H1 (cell line): ENCODE measurements around the gene FGF3. TPM values are rescaled to one million over a fixed set of nuclear protein-coding genes. Genes with fewer than 3 reads are reported as not detected.
A peak's percentile ranks its signal among the peaks of the same experiment; 100 is the strongest.

Experiments
- CTCF ChIA-PET: fragments of 300-600 bp; sonication (Branson Sonifier 250); formaldehyde crosslinking; loops from one replicate; lab custom pipeline; 2021; ENCODE audit not compliant: partially characterized antibody; lab: Charles Lee
- POLR2A ChIA-PET: fragments of 300-600 bp; sonication (Branson Sonifier 250); formaldehyde crosslinking; loops from one replicate; lab custom pipeline; 2021; ENCODE audit warnings: inconsistent platforms; ENCODE audit not compliant: partially characterized antibody; lab: Charles Lee
- DNase-seq, 2 experiments: peaks; one replicate each; pipeline versions ENCODE4 v3.0.0 to v3.0.0-alpha.2; 2010 to 2022; ENCODE audit warnings: low spot score in 2 of 2, low read depth in 1 of 2, mixed read lengths in 1 of 2
- FAIRE-seq: peaks from 2 replicates; lab custom pipeline; 2011; peaks lifted over from hg19 to GRCh38; lab: Jason Lieb, UNC
- H2AFZ ChIP-seq: 2 replicates; pipeline ENCODE4 v1.8.1; 2012; ENCODE audit warnings: low read length, inconsistent platforms
- H2AK5ac ChIP-seq: 2 replicates; pipeline ENCODE4 v1.6.1; 2013; ENCODE audit warnings: low read depth, low read length
- H2BK120ac ChIP-seq: replicated peaks from 2 replicates; pipeline ENCODE3; 2013; ENCODE audit warnings: low read depth, low read length, inconsistent platforms
- H2BK12ac ChIP-seq: 2 replicates; pipeline ENCODE4 v1.6.1; 2013; ENCODE audit warnings: low read depth, low read length
- H2BK15ac ChIP-seq: 2 replicates; pipeline ENCODE4 v1.6.1; 2013; ENCODE audit warnings: low read length
- H2BK20ac ChIP-seq: 2 replicates; pipeline ENCODE4 v1.6.1; 2013; ENCODE audit warnings: low read length
- H2BK5ac ChIP-seq: 2 replicates; pipeline ENCODE4 v1.6.1; 2013; ENCODE audit warnings: low read depth, low read length
- H3K14ac ChIP-seq: 2 replicates; pipeline ENCODE4 v1.6.1; 2013; ENCODE audit warnings: inconsistent platforms; ENCODE audit not compliant: insufficient read length
- H3K18ac ChIP-seq: 2 replicates; pipeline ENCODE4 v1.6.1; 2013; ENCODE audit warnings: low read length; ENCODE audit errors: extremely low read depth
- H3K23ac ChIP-seq: 2 replicates; pipeline ENCODE4 v1.6.1; 2013; ENCODE audit warnings: inconsistent platforms; ENCODE audit not compliant: insufficient read length
- H3K23me2 ChIP-seq: 2 replicates; pipeline ENCODE4 v1.6.1; 2013; ENCODE audit warnings: low read depth, low read length
- H3K27ac ChIP-seq: 2 replicates; pipeline ENCODE4 v1.6.1; 2011; ENCODE audit warnings: low read depth, low read length, inconsistent platforms
- H3K27me3 ChIP-seq, 4 experiments: replicated peaks in 1 of 4; 1 replicate in 1 of 4; 2 replicates in 3 of 4; pipeline versions ENCODE4 v1.6.1 to v1.8.1; 2011 to 2013; ENCODE audit warnings: low read length in 3 of 4, mild to moderate bottlenecking in 3 of 4, inconsistent platforms in 2 of 4, mixed read lengths in 2 of 4, moderate library complexity in 1 of 4; ENCODE audit not compliant: control insufficient read depth in 3 of 4, insufficient read depth in 3 of 4; ENCODE audit errors: extremely low read depth in 1 of 4
- H3K36me3 ChIP-seq, 4 experiments: 2 replicates each; pipeline versions ENCODE4 v1.6.1 to v1.8.1; 2011 to 2013; ENCODE audit warnings: mild to moderate bottlenecking in 4 of 4, low read length in 3 of 4, moderate library complexity in 2 of 4, control low read depth in 1 of 4, inconsistent platforms in 1 of 4; ENCODE audit not compliant: insufficient read depth in 4 of 4, control insufficient read depth in 2 of 4
- H3K4ac ChIP-seq: replicated peaks from 2 replicates; pipeline ENCODE3; 2013; ENCODE audit warnings: low read length, low read depth, mixed read lengths, inconsistent platforms; ENCODE audit not compliant: insufficient read length
- H3K4me1 ChIP-seq, 4 experiments: replicated peaks in 1 of 4; 1 replicate in 1 of 4; 2 replicates in 3 of 4; pipeline versions ENCODE4 v1.6.1 to v1.8.1; 2011 to 2013; ENCODE audit warnings: low read length in 3 of 4, inconsistent platforms in 2 of 4, mixed read lengths in 1 of 4; ENCODE audit not compliant: insufficient read depth in 4 of 4, control insufficient read depth in 3 of 4
- H3K4me2 ChIP-seq, 2 experiments: 2 replicates each; pipeline versions ENCODE4 v1.6.1 to v1.8.1; 2011 to 2013; ENCODE audit warnings: low read depth in 2 of 2, low read length in 2 of 2, control low read depth in 1 of 2, inconsistent platforms in 1 of 2, mild to moderate bottlenecking in 1 of 2; ENCODE audit not compliant: insufficient read depth in 1 of 2
- H3K4me3 ChIP-seq, 4 experiments: fragments of 200-600, 300-600 bp in 1 of 4; sonication (generic), shearing (Covaris generic), sonication (Bioruptor Twin) in 1 of 4; 2 replicates each; pipeline versions ENCODE4 v1.5.1 to v1.8.1; 2011 to 2016; ENCODE audit warnings: low read length in 4 of 4, low read depth in 3 of 4, control low read depth in 2 of 4, inconsistent platforms in 2 of 4, mild to moderate bottlenecking in 2 of 4, mixed read lengths in 1 of 4, moderate library complexity in 1 of 4; ENCODE audit not compliant: insufficient read depth in 2 of 4; ENCODE audit errors: extremely low read depth in 1 of 4
- H3K56ac ChIP-seq: replicated peaks from 2 replicates; pipeline ENCODE3; 2013; ENCODE audit warnings: low read depth, mild to moderate bottlenecking, mixed read lengths, low read length, inconsistent platforms; ENCODE audit not compliant: insufficient read length
- H3K79me1 ChIP-seq: 2 replicates; pipeline ENCODE4 v1.6.1; 2013; ENCODE audit warnings: low read depth, low read length, control low read depth
- H3K79me2 ChIP-seq, 2 experiments: 2 replicates each; pipeline versions ENCODE4 v1.6.1 to v1.8.1; 2012 to 2013; ENCODE audit warnings: low read length in 2 of 2, mild to moderate bottlenecking in 2 of 2, inconsistent platforms in 1 of 2; ENCODE audit not compliant: insufficient read depth in 2 of 2, control insufficient read depth in 1 of 2
- H3K9ac ChIP-seq, 4 experiments: replicated peaks in 1 of 4; 1 replicate in 1 of 4; 2 replicates in 3 of 4; pipeline versions ENCODE4 v1.6.1 to v1.8.1; 2011 to 2013; ENCODE audit warnings: low read depth in 3 of 4, low read length in 3 of 4, control low read depth in 2 of 4, mild to moderate bottlenecking in 2 of 4, moderate library complexity in 2 of 4, inconsistent platforms in 1 of 4; ENCODE audit errors: extremely low read depth in 1 of 4
- H3K9me3 ChIP-seq, 2 experiments: 2 replicates each; pipeline versions ENCODE4 v1.6.1 to v1.8.1; 2012 to 2013; ENCODE audit warnings: mild to moderate bottlenecking in 2 of 2, moderate library complexity in 2 of 2, control low read depth in 1 of 2, inconsistent platforms in 1 of 2, low read depth in 1 of 2, low read length in 1 of 2, mixed read lengths in 1 of 2; ENCODE audit not compliant: insufficient read depth in 2 of 2
- H4K20me1 ChIP-seq, 2 experiments: replicated peaks in 1 of 2; 2 replicates each; pipeline versions ENCODE3 to v1.8.1; 2011 to 2013; ENCODE audit warnings: inconsistent platforms in 2 of 2, low read length in 2 of 2, mild to moderate bottlenecking in 1 of 2; ENCODE audit not compliant: insufficient read depth in 2 of 2, control insufficient read depth in 1 of 2
- H4K5ac ChIP-seq: 2 replicates; pipeline ENCODE4 v1.6.1; 2013; ENCODE audit warnings: low read length, low read depth, mixed read lengths, inconsistent platforms; ENCODE audit not compliant: insufficient read length
- H4K8ac ChIP-seq: 2 replicates; pipeline ENCODE4 v1.8.0; 2013; ENCODE audit warnings: mild to moderate bottlenecking, moderate library complexity, low read length, inconsistent platforms; ENCODE audit not compliant: insufficient read depth; ENCODE audit errors: extremely low read depth
- H4K91ac ChIP-seq: replicated peaks from 2 replicates; pipeline ENCODE3; 2013; ENCODE audit warnings: low read length, mixed read lengths, inconsistent platforms; ENCODE audit not compliant: insufficient read length
- BCL11A ChIP-seq, 2 experiments: IDR thresholded peaks; one replicate each; pipeline ENCODE4 v1.6.1; 2011; ENCODE audit warnings: low read depth in 2 of 2, low read length in 2 of 2, mild to moderate bottlenecking in 2 of 2
- CBX8 ChIP-seq: fragments of 300-800, 300-1000 bp; sonication (generic); IDR thresholded peaks from 2 replicates; pipeline ENCODE4 v1.7.1; 2016; ENCODE audit warnings: low read depth, low read length, borderline replicate concordance
- CHD1 ChIP-seq: IDR thresholded peaks from 2 replicates; pipeline ENCODE4 v1.6.1; 2012; ENCODE audit warnings: low read depth, low read length, improper control_type of control experiment
- E2F6 ChIP-seq: IDR thresholded peaks from 2 replicates; pipeline ENCODE4 v1.6.1; 2012; ENCODE audit warnings: inconsistent platforms
- KDM5A ChIP-seq: fragments of 200-600 bp; IDR thresholded peaks from 2 replicates; pipeline ENCODE4 v1.7.1; 2012; ENCODE audit warnings: mild to moderate bottlenecking, low read length, inconsistent platforms, mixed read lengths
- POU5F1 ChIP-seq: IDR thresholded peaks from 2 replicates; pipeline ENCODE4 v1.6.1; 2011; ENCODE audit warnings: low read depth, mild to moderate bottlenecking, low read length, moderate library complexity
- RNF2 ChIP-seq: fragments of 200-900, 300-1000 bp; sonication (generic); IDR thresholded peaks from 2 replicates; pipeline ENCODE4 v1.7.1; 2016; ENCODE audit warnings: borderline replicate concordance, low read depth, mild to moderate bottlenecking, antibody characterized with exemption, low read length; ENCODE audit not compliant: poor library complexity, severe bottlenecking; ENCODE audit errors: missing control alignments
- SIN3A ChIP-seq, 2 experiments: IDR thresholded peaks in 1 of 2; conservative IDR thresholded peaks in 1 of 2; 2 replicates each; pipeline ENCODE4 v1.6.1; 2011 to 2012; ENCODE audit warnings: low read length in 2 of 2, improper control_type of control experiment in 1 of 2, low read depth in 1 of 2, mild to moderate bottlenecking in 1 of 2
- SP1 ChIP-seq: IDR thresholded peaks from 2 replicates; pipeline ENCODE4 v1.6.1; 2011; ENCODE audit warnings: low read depth, low read length
- SP4 ChIP-seq: IDR thresholded peaks from 2 replicates; pipeline ENCODE4 v1.6.1; 2012; ENCODE audit warnings: low read length, inconsistent platforms
- TAF1 ChIP-seq: IDR thresholded peaks from 2 replicates; pipeline ENCODE4 v1.6.1; 2011; ENCODE audit warnings: mild to moderate bottlenecking, low read depth, low read length
- TEAD4 ChIP-seq: IDR thresholded peaks from 2 replicates; pipeline ENCODE4 v1.6.1; 2012; ENCODE audit warnings: low read depth, low read length, inconsistent platforms, mixed read lengths
- WGBS, 2 experiments: shearing (Covaris generic) in 1 of 2; methylation state at CpG; one replicate each; pipeline versions ENCODE4 v1.1.6 to v1.1.7; 2013 to 2015; ENCODE audit warnings: low lambda C conversion rate in 2 of 2, mixed read lengths in 2 of 2, inconsistent platforms in 1 of 2, low coverage in 1 of 2, missing lambda C conversion rate in 1 of 2; ENCODE audit not compliant: insufficient replicate concordance in 2 of 2, insufficient coverage in 1 of 2, insufficient read length in 1 of 2; ENCODE audit errors: extremely low coverage in 1 of 2, missing lambda C conversion rate in 1 of 2; 5-methylcytosine and 5-hydroxymethylcytosine counted together
- polyA plus RNA-seq, 7 experiments: library from polyadenylated mRNA; depleted of rRNA in 3 of 7; stranded (reverse) in 5 of 7; unstranded in 2 of 7; fragments of >200 nt in 5 of 7; fragments of 200-250 nt in 2 of 7; gene quantifications; 1 replicate in 5 of 7; 2 replicates in 1 of 7; 4 replicates in 1 of 7; pipeline versions ENCODE4 v1.2.1 to v1.2.3, GENCODE V29; 2011 to 2013; ENCODE audit warnings: missing spikeins in 2 of 7, mixed read lengths in 2 of 7
- total RNA-seq: library from RNA; stranded (reverse); fragmentation: NEBNext Ultra II Directional; extraction: Animal tissue kit (Norgen Biotek cat#: 25700); gene quantifications from 2 replicates; pipeline ENCODE4 v1.2.1, GENCODE V29; 2021

Gene FGF3
- total and polyA plus RNA-seq, 2 of the 8 experiments (the other 6 are each of a cell fraction or from before 2014, with no cell fraction given): not detected

DNA sequence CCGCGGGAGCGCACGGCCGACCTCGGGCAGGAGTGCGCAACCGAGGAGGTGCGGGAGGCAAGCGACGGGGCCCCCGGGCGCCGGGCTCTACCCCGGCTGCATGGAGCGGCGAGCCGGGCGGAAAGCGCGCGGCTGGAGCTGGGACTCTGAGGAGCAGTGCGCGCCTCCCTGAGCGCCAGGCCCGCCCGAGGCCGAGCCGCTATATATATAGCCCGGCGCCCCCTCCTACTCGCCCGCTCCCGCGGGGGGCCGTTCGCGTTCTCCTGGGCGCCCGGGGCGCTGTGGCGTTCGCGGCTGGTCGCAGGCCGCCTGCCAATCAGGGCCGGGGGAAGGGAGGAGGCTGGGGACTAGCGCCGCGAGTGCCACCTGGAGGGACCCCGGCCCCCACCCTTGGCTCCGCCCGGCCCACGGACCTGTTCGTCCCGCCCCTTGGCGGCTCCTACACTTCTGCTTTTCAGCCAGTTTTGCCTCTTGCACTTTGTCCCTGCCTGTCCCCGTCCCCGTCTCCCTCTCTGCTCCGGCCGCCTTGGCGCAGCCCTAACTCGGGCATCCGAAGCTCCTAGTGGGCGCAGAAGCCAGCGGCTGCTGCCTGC is 44.0 kb downstream of the FGF3 start, which contains the start of gene FGF4:
Gene FGF4, minus strand, starts transcription at position 179 of the 593 bp plus-strand sequence. CDS start 257 bp downstream, outside the sequence.
- Histone ChIP-seq H3K4ac (no peak within 1 kb of the TSS), H4K20me1 (peaks cover 0 to 2% of the 10 kb centered on the region in 2 experiments), H3K9me3 (no peaks in the 10 kb centered on the region), H3K27ac (no peak within 1 kb of the TSS), H4K8ac (peak within 1 kb of the TSS; percentile 92), H3K23me2 (peaks cover 18% of the 10 kb centered on the region; the same call in 1 of the 2 replicates), H3K27me3 (peaks cover 20 to 50% (median 46%) of the 10 kb centered on the region in 4 experiments), H2BK120ac (no peak within 1 kb of the TSS), H2AK5ac (no peak within 1 kb of the TSS), H2BK12ac (peak within 1 kb of the TSS; percentile 50; the same call in 1 of the 2 replicates), H3K4me3 (peak within 1 kb of the TSS; percentile 23 to 60 (median 36)), H3K9ac (no peak within 1 kb of the TSS), H3K4me2 (peak within 1 kb of the TSS; percentile 78 to 79), H3K36me3 (peaks cover 0 to 8% (median 0%) of the 10 kb centered on the region in 4 experiments; a peak in 1 of 8 replicates), H3K79me1 (no peaks in the 10 kb centered on the region), H3K4me1 (peaks cover 11 to 36% (median 28%) of the 10 kb centered on the region in 4 experiments), H2BK20ac (no peak within 1 kb of the TSS; the same call in 1 of the 2 replicates), H4K5ac (no peak within 1 kb of the TSS), H2BK15ac (peak within 1 kb of the TSS; percentile 81; the same call in 1 of the 2 replicates), H3K56ac (no peak within 1 kb of the TSS), H3K18ac (peak within 1 kb of the TSS; percentile 19; the same call in 1 of the 2 replicates), H4K91ac (no peak within 1 kb of the TSS), H2BK5ac (no peak within 1 kb of the TSS), H3K79me2 (no peaks in the 10 kb centered on the region), H3K23ac (no peak within 1 kb of the TSS), H3K14ac (no peak within 1 kb of the TSS), H2AFZ (no peak within 1 kb of the TSS)
- 7% methylated on average over 25 of the region's 66 CpGs; no CpG with 5 or more reads in 1 of the 2 experiments for WGBS, 2 experiments
- CTCF ChIA-PET: interaction anchor here (0.8 to 4.3 kb wide), 6 partner anchors 12 to 70 kb away, joined by 3 to 17 read pairs (median 5); no protein-coding TSS in a partner anchor
- POLR2A ChIA-PET: interaction anchor here (2.4 kb wide), 1 partner anchor 11 kb away, joined by 6 read pairs; no protein-coding TSS in a partner anchor
- DNase-seq (peak; percentile 21 to 83), FAIRE-seq (no peak)
- no peak for TF ChIP-seq POU5F1
- TF ChIP-seq SIN3A (conservative IDR thresholded peaks at IDR 0.05 in 1 of 2, IDR thresholded peaks at IDR 0.05 in 1 of 2; ENCODE audit: low read depth in 1 of 2, low read length in 2 of 2): no peak
- TF ChIP-seq BCL11A (IDR thresholded peaks at IDR 0.05; ENCODE audit: low read depth in 2 of 2, low read length in 2 of 2): no peak
- no peak for TF ChIP-seq CBX8
- no peak for TF ChIP-seq TEAD4
- peak; percentile 37 for TF ChIP-seq RNF2
- TF ChIP-seq SP1: no peak
- TF ChIP-seq CHD1: no peak
- TF ChIP-seq SP4: no peak
- TF ChIP-seq TAF1: no peak
- no peak for TF ChIP-seq KDM5A
- TF ChIP-seq E2F6: no peak
